HG03025 (cell line): Measurements from ENCODE around the gene REN.

Experiments
- ATAC-seq: cut with Tn5 transposase; IDR thresholded peaks from one replicate; pipeline ENCODE4 v1.9.1; 2021; ENCODE audit warnings: mild to moderate bottlenecking, moderate library complexity; ENCODE audit not compliant: unreplicated experiment, low FRiP score

Gene REN

GRCh38 chr1:204166219-204166618 is at the start of gene REN:
TSS of gene REN (minus strand) at chr1:204166337. CDS start at chr1:204166293, 44 bp downstream.
- no peak for ATAC-seq

- ATAC-seq = no peak
Observed at GRCh38 chr1:204213668-204214662, 47.8 kb upstream of the REN start, which contains the start of gene GOLT1A. TSS of gene GOLT1A (minus strand) at chr1:204213988. CDS start at chr1:204213906, 82 bp downstream.

DNA sequence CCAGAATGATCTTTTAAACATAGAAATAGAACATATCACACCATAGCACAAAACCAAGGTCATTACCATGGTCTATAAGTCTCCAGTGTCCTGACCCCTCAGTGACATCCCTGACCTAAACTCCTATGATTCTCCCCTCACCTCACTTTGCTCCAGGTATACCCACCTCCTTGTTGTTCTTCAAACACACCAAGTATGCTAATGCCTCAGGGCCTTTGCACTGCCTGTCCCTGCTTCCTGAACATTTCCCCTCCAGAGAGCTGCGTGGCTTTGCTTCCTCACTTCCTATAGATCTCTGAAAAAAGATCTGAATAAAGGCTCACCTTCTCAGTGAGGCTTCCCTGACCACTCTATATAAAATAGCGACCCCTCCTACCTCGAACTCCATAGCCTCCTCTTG is 46.6 kb upstream of the REN start:
- ATAC-seq = no peak

- ATAC-seq = no peak
Observed at GRCh38 chr1:204211046-204211445, 44.9 kb upstream of the REN start.

GRCh38 chr1:204207136-204207616 is 41.0 kb upstream of the REN start:
- no peak for ATAC-seq

DNA sequence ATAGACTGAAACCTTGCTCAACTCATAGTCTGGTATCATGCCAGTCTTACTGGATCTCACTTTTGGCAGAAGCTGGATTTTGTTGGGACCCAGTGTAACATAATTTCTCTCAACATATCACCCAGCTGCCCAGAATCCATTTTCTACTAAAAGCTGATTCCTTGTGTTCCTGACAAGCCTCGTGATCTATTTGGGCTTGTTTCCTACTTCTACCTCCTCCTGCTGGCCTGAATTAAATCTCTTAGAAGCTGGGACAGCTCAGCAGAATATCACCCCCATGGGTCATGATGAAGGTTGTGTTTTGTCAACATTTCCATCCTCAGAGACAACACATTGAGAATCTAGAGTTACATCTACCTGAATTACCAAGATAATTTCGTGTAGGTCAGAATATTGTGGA is 40.0 kb upstream of the REN start:
- no peak for ATAC-seq

- ATAC-seq = no peak
Observed at GRCh38 chr1:204205486-204205885, 39.3 kb upstream of the REN start.

DNA sequence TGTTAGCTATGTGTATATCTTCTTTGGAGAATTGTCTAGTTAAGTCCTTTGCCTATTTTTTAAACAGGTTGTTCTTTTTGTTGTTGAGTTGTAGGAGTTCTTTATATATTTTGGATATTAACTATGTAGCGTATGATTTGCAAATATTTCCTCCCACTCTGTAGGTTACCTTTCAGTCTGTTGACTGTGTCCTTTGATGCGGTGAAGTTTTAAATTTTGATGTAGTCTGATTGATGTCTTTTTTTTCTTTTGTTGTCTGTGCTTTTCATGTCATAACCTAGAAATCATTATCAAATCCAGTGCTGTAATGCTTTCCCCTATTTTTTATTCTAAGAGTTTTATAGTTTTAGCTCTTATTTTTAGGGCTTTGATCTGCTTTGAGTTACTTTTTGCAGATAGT is 38.8 kb upstream of the REN start:
- ATAC-seq = no peak

DNA sequence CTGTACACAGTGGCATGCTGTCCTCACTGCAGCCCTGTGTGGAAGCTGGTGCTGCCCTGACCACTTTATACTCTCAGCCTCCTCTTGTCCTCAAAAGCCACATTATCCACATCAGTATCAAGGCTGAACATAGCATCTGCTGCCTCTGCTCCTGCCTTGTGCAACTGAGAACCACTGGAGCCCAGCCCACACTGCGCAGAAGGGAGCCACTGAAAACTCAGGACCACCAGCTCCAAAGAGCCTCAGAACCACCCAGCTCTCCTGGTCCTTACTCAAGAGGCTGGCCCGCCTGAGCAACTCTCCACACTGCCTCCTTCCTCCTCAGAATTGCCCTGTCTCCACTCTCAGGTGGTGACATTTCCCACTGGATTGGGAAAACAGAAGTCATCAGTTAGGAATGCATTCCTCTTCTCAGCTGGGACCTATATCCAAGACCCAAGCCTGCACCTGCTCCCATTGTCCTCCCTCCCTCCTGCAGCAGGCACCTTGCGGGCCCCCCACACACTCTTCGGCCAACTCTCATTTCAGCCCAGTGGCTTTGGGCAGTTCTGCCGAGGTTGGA is 37.1 kb upstream of the REN start:
- ATAC-seq = no peak

DNA sequence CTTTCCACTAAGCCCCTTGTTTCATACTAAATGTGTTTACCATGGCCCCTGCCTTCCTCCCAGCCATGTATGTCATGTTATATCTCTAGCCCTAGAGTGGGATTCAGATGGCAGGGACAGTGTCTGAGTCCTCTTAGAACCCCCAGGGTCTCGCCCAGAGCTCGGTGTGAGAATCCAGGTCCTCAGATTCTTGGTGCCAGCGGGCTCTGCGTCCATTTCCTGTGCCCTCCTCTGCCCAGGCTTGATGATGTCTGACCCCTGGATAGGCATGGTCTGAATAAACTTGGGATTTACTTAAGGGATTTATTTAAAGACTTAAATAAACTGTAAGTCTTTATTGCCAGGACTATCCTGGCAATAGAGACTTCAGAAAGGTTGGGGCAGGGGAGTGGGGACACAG is 36.3 kb upstream of the REN start:
- ATAC-seq = no peak

DNA sequence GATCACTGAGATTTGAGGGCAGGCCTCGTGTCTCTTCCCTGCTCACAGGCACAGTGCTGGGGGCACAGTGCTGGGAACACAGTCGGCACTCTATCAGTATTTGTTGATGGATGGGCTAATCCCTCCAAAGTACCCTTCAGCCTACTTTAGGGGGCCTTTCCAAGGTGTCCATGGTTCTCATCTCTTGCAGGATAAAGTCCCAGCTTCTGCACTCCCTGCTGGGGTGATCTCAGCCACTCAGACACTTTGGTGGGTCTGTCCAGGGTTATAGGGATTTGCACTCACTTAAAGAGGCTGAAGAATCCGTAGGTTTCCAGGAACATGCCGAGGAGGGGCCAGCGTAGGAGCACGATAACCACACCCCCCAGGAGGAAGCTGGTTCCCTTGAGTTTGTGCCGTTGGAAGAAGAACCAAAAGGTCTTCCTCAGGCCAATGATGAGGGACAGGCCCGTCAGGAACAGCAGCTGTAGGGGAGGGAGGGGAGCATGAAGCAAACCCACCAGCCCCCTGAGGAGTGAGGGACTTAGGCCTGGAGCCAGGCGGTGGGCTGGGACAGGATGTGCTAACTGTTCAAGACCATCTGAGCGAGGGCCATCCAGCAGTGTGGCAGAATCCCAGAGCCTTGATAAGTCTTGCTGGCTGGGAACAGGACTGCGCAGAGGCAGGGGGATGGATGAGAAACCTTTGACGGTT is 35.4 kb upstream of the REN start:
- ATAC-seq = no peak

DNA sequence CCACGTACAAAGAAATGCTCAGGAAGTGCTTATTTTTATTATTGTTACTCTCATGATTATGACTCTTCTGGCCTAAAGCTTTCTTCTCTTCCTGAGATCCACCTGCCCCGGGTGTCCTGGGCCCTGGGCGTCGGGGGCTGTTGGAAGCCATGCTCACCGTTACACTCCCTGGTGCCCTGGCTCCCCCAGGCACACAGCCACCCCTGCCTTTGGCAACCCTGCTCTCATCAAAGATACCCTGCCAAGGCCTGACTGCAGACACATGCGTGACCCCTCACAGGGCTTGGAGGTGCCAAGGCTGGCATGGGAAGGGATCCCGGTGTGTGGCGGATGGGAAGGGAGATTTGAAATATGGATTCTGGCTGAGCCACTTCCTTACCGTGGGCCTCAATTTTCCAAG is 33.4 kb upstream of the REN start:
- ATAC-seq = no peak

DNA sequence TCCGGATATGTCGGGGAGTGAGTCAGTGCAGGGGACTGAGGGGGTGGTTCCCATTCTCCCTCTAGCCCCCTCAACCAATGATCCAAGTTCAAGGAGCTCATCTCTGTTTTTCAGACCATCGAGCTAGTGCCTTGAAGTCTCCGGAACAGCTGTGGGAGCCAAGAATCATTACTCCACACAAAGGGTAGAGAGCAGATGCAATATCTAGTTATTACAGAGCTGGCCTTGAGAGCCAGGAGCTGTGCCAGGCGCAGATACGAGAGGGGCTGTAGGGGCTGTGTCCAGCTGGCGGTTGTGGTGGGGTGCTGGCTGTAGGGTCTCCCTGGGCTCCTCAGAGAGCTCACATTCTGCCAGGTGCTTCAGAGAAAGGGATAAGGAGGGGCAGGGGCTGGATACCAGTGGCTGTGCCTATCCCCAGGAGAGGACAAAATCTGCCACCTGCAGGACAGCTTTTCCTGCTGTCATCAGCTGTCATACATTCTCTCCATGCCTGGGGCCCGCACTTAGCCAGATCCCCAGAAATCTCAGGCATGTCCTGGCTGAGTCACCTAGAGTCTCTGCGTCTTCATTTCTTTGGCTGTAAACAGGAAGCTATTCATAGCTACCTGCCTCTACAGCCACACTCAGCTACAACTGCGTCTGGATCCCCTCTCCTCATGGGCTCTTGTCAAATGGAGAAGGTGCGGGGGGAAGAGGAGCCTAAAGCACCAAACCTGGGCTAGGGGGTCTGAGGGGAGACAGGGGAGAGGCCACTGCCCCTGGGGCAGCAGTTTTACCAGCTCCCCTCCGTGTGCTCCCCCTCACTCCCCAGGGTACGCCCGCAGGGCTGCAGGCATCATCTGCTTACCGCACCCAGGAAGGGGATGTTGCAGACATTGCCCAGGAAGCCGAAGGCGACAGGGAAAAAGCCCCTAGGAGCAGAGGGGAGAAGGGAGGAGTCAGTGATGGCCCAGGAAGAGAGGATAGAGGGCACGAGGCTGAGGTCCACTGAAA is 32.5 kb upstream of the REN start:
- ATAC-seq = no peak

- ATAC-seq = no peak
Observed at GRCh38 chr1:204197068-204197467, 30.9 kb upstream of the REN start.

DNA sequence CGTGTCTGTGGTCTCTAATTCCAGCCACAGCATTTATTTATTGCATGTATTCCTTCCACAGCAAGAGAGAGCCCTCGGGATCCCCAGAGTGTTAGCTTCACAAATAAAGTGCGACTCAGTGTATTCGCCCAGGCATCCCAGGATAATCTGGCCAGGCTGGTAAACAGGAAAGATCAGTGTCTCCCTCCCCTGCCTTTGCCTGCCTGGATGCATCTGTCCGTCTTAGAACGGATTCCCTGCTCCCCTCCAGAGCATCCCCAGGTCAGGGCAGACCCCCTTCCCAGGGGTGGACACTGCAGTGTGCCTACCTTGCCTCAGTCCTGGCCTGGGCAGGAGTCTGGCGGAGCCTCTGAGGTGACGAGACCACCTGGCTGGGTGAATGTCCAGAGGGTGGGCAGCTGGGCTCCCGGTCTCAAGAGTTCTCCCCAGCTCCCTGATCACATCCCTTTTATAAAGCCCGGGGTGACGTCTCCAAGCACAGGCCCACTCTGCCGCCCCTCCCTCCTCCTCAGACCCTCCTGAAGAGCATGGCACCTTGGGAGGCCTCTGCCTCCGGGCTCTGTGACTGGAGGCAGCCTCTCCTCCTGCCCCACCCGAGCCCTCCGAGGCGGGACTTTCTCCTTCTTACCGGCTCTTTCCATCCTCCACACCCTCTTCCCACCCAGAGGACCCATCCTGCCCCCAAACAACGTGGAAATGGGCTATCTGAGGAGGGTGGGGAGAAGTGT is 30.1 kb upstream of the REN start, which contains the start of gene KISS1:
Gene KISS1 (minus strand): TSS at position 424 of the 728 bp plus-strand sequence. CDS start 3,615 bp downstream, outside the sequence.
- no peak for ATAC-seq

GRCh38 chr1:204194771-204195170 is 28.6 kb upstream of the REN start:
- ATAC-seq = no peak

GRCh38 chr1:204194080-204194479 is 27.9 kb upstream of the REN start:
- ATAC-seq = no peak

- ATAC-seq = no peak
Observed at GRCh38 chr1:204192589-204193352, 26.6 kb upstream of the REN start.
